ENCODE results near the gene NAALADL2.

NAALADL2 gene

DNA sequence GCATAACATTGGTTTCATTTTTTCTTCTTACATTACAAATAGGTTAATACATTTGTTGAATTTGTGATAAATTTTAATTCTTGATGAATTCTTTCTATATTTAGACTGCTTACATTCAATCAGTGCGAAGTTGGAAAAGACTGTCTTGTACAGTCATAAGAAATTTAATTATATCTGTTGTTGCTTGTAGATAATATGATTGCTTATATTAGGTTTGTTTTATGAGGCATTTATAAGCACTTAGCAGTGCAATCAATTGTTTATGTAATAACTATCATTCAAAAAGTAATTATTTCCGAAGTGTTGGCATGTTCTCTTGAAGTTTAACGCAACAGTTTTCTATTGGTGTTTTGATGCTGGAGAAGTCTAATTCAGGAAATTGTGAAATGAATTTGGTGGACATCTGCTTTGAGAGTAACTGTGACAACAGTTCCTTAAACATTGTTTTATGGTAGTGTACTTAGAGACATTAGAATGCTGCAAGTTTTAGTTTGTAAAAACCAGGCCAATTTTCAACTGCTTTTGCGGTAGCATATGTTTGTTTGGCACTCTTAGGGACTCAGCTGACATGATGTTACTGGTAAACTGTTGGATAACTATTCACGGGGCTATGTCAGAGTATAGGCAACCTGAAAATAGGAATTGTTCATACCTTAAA lies 99.7 kb downstream of the NAALADL2 start:
- peak; percentile 49 for DNase-seq (ENCODE audit: low read depth)
- no peak overlapping the region for H3K4me3 ChIP-seq (replicated peaks; ENCODE audit: low read depth, low read length)
- TF ChIP-seq, protein P1, sequence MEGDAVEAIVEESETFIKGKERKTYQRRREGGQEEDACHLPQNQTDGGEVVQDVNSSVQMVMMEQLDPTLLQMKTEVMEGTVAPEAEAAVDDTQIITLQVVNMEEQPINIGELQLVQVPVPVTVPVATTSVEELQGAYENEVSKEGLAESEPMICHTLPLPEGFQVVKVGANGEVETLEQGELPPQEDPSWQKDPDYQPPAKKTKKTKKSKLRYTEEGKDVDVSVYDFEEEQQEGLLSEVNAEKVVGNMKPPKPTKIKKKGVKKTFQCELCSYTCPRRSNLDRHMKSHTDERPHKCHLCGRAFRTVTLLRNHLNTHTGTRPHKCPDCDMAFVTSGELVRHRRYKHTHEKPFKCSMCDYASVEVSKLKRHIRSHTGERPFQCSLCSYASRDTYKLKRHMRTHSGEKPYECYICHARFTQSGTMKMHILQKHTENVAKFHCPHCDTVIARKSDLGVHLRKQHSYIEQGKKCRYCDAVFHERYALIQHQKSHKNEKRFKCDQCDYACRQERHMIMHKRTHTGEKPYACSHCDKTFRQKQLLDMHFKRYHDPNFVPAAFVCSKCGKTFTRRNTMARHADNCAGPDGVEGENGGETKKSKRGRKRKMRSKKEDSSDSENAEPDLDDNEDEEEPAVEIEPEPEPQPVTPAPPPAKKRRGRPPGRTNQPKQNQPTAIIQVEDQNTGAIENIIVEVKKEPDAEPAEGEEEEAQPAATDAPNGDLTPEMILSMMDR (IDR thresholded peaks at IDR 0.05; ENCODE audit: low read length, missing control alignments) = no peak

DNA sequence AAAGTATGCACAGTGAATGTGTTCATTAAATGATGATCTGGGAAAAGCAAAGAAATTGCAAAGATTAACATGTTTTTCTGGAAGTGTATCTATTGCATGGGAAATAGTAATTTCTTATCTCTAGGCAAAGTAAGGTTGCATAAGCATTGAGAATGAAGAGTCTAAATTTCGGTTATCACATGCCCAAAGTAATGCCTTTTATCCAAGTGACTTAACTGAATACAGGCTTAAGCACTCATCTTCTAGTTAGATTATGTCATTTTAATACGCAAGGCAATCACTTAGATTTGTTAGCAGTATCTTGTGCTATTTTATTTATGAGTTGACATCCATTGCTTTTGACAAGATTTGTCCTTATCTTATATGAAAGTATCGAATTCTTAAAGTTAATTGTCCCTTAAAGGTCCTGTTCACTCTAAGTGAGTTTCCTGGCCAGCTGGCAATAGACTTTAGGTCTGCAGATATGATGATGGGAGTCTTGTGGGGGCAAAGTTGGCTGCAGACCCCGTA lies 100.5 kb downstream of the NAALADL2 start:
- TF ChIP-seq, protein P1 (IDR thresholded peaks at IDR 0.05; ENCODE audit: low read length, missing control alignments) = no peak
- H3K4me3 ChIP-seq (replicated peaks; ENCODE audit: low read depth, low read length) = no peak overlapping the region
- no peak for DNase-seq (ENCODE audit: low read depth)

DNA sequence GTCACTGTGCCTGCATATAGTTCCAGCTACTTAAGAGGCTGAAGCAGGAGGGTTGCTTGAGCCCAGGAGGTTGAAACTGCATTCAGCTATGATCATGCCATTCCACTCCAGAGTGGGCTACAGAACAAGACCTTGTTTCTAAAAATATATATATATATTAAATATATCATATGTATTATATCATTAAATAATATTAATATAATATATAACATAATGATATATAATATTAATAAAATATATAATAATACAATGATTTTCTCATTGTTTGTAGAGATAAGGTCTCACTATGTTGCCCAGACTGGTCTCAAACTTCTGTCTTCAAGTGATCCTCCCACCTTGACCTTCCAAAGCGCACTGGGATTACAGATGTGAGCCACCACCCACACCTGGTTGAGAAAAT lies 101.8 kb downstream of the NAALADL2 start:
- TF ChIP-seq, protein P1 (IDR thresholded peaks at IDR 0.05; ENCODE audit: low read length, missing control alignments) = no peak
- no peak overlapping the region for H3K4me3 ChIP-seq (replicated peaks; ENCODE audit: low read depth, low read length)
- DNase-seq (ENCODE audit: low read depth) = no peak

DNA sequence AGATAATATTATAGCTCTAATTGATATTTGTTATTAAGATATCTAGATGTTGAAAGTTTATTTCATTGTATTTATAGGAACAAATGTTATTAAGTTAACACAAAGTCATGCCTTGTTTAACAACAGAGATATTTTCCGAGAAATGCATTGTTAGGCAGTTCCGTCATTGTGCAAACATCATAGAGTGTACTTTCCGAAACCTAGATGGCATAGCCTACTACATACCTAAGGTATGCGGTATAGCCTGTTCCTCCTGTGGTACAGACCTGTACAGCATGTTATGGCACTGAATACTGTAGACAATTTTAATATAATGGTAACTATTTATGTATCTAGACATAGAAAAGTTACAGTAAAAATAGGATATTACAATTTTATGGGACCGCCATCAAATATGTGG lies 114.3 kb downstream of the NAALADL2 start:
- no peak for DNase-seq (ENCODE audit: low read depth)
- TF ChIP-seq, protein P1 (IDR thresholded peaks at IDR 0.05; ENCODE audit: low read length, missing control alignments) = no peak
- no peak overlapping the region for H3K4me3 ChIP-seq (replicated peaks; ENCODE audit: low read depth, low read length)

GRCh38 chr3:174986685-174987084 lies 127.6 kb downstream of the NAALADL2 start:
- DNase-seq (ENCODE audit: low read depth) = peak; percentile 41
- H3K4me3 ChIP-seq (replicated peaks; ENCODE audit: low read depth, low read length) = no peak overlapping the region
- TF ChIP-seq, protein P1 (IDR thresholded peaks at IDR 0.05; ENCODE audit: low read length, missing control alignments) = no peak

DNA sequence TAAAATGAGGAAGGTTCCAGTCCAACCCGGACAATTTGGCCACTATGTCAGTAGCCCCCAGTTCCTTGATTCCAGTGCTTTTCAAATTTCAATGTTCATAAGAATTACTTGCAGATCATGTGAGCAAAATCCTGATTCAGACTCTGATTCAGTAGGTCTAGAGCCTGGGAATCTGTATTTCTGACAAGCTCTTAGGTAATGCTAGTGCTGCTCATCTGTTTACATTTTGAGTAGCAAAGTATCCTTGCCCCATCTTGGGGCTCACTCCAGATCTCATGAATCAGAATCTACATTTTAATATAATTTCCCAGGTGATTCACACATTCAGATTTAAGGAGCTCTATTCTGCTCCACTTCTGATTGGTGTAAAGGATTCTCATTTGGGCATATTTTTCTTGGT lies 142.0 kb downstream of the NAALADL2 start:
- no peak overlapping the region for H3K4me3 ChIP-seq (replicated peaks; ENCODE audit: low read depth, low read length)
- TF ChIP-seq, protein P1 (IDR thresholded peaks at IDR 0.05; ENCODE audit: low read length, missing control alignments) = no peak
- no peak for DNase-seq (ENCODE audit: low read depth)

- TF ChIP-seq, protein P1 (IDR thresholded peaks at IDR 0.05; ENCODE audit: low read length, missing control alignments) = no peak
- H3K4me3 ChIP-seq (replicated peaks; ENCODE audit: low read depth, low read length) = no peak overlapping the region
- peak; percentile 84 for DNase-seq (ENCODE audit: low read depth)
Observed at GRCh38 chr3:175002732-175003143, 143.6 kb downstream of the NAALADL2 start.
